WTC11 (cell line): ENCODE results near the gene COX7C.

Experiments
- ELF4 ChIP-seq: sonication (generic); formaldehyde crosslinking; IDR thresholded peaks from 2 replicates; pipeline ENCODE4 v1.8.1; 2022; ENCODE audit warnings: low read depth, mild to moderate bottlenecking, moderate library complexity, missing genetic modification reagents
- GABPB1 ChIP-seq: sonication (generic); formaldehyde crosslinking; IDR thresholded peaks from 2 replicates; pipeline ENCODE4 v1.8.1; 2023; ENCODE audit warnings: mild to moderate bottlenecking, missing genetic modification reagents

DNA sequence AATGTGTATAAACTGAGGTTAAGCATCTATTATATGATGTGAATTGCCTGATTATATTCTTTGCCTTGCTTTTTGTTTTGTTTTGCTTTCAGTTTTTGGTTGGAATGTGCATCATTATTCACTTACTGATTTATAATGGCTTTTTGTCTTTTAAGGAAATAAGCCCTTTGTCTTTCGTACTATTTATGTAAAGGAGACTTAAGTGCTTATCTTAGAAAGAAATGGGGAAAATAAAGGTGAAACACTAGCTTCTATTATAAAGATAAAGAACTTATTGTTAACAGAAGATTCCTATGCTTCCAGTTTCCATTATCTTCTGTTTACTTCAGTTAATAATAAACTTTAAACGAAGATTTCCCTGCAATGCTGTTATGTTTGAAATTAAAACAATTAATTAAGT, 23.3 kb downstream of the COX7C start:
- TF ChIP-seq ELF4 (CRISPR knock-in tag) (no peak), GABPB1 (CRISPR knock-in tag) (no peak)
